HepG2 (cell line): ENCODE results near the gene NUCB1. TPM values are rescaled to one million over a fixed set of nuclear protein-coding genes. Genes with fewer than 3 reads are reported as not detected.

ENCODE experiments used
- HDAC1 ChIP-seq: sonication (generic); formaldehyde crosslinking; IDR thresholded peaks from 2 replicates; pipeline ENCODE4 v1.5.1; 2020; ENCODE audit warnings: mild to moderate bottlenecking, missing genetic modification reagents
- MTA3 ChIP-seq: sonication (generic); formaldehyde crosslinking; IDR thresholded peaks from 2 replicates; pipeline ENCODE4 v1.4.0; 2020; ENCODE audit warnings: missing genetic modification reagents
- NR3C1 ChIP-seq: sonication (generic); formaldehyde crosslinking; IDR thresholded peaks from 2 replicates; pipeline ENCODE4 v1.4.0; 2020; ENCODE audit warnings: missing genetic modification reagents
- RAD21 ChIP-seq: fragments of 450-650 bp; formaldehyde crosslinking; IDR thresholded peaks from 2 replicates; pipeline ENCODE4 v1.5.0; 2020; ENCODE audit warnings: mild to moderate bottlenecking
- RBAK ChIP-seq: sonication (generic); formaldehyde crosslinking; IDR thresholded peaks from 2 replicates; pipeline ENCODE4 v1.5.1; 2020; ENCODE audit warnings: mild to moderate bottlenecking, missing genetic modification reagents
- SOX13 ChIP-seq, 3 experiments: fragments of 450-650 bp in 1 of 3; sonication (generic) in 1 of 3; formaldehyde crosslinking in 1 of 3; IDR thresholded peaks in 2 of 3; conservative IDR thresholded peaks in 1 of 3; 2 replicates each; pipeline versions ENCODE4 v1.5.0 to v1.6.1; 2016 to 2020; ENCODE audit warnings: antibody characterized with exemption in 1 of 3, mild to moderate bottlenecking in 1 of 3, missing compliant biosample characterization in 1 of 3, missing genetic modification reagents in 1 of 3, moderate library complexity in 1 of 3
- SP140L ChIP-seq: sonication (generic); formaldehyde crosslinking; IDR thresholded peaks from 2 replicates; pipeline ENCODE4 v1.4.0; 2020; ENCODE audit warnings: missing genetic modification reagents, borderline replicate concordance
- SRSF9 ChIP-seq: fragments of 200-400 bp; formaldehyde crosslinking; IDR thresholded peaks from 2 replicates; pipeline ENCODE4 v1.6.1; 2018; ENCODE audit warnings: borderline replicate concordance, mild to moderate bottlenecking, low read depth, low read length; ENCODE audit not compliant: insufficient read depth, poor library complexity, severe bottlenecking
- STAT5B ChIP-seq: sonication (generic); formaldehyde crosslinking; IDR thresholded peaks from 2 replicates; pipeline ENCODE4 v1.4.0; 2020; ENCODE audit warnings: missing genetic modification reagents
- ZNF33B ChIP-seq: sonication (generic); formaldehyde crosslinking; IDR thresholded peaks from 2 replicates; pipeline ENCODE4 v1.5.1; 2020; ENCODE audit warnings: mild to moderate bottlenecking, missing genetic modification reagents
- ZSCAN31 ChIP-seq: sonication (generic); formaldehyde crosslinking; IDR thresholded peaks from 2 replicates; pipeline ENCODE4 v1.5.0; 2020; ENCODE audit warnings: low read depth, mild to moderate bottlenecking, missing genetic modification reagents
- ZSCAN9 ChIP-seq: IDR thresholded peaks from 2 replicates; pipeline ENCODE4 v1.6.1; 2016; ENCODE audit warnings: borderline replicate concordance
- polyA plus RNA-seq, 8 experiments: library from polyadenylated mRNA; depleted of rRNA in 3 of 8; stranded (reverse) in 7 of 8; unstranded in 1 of 8; fragments of >200 nt; fragmentation: Illumina TruSeq in 4 of 8; extraction: Trizol in 4 of 8; gene quantifications; 2 replicates each; pipeline versions ENCODE4 v1.2.1 to v1.2.3, GENCODE V29; 2011 to 2016; ENCODE audit warnings: low read depth in 4 of 8, missing spikeins in 1 of 8, mixed read lengths in 1 of 8; ENCODE audit not compliant: insufficient read depth in 1 of 8
- total RNA-seq, 5 experiments: library from RNA; depleted of rRNA; stranded (reverse); fragments of >200 nt; fragmentation: Illumina TruSeq; extraction: Trizol; gene quantifications; 2 replicates each; pipeline ENCODE4 v1.2.3, GENCODE V29; 2016; ENCODE audit warnings: low read depth in 1 of 5
- TF ChIP-seq, protein P1 (sequence below): sonication (generic); formaldehyde crosslinking; IDR thresholded peaks from 2 replicates; pipeline ENCODE4 v1.8.0; 2022; ENCODE audit warnings: mild to moderate bottlenecking, missing genetic modification reagents
- TF ChIP-seq, protein P2 (sequence below): sonication (generic); formaldehyde crosslinking; conservative IDR thresholded peaks from 2 replicates; pipeline ENCODE4 v1.5.0; 2020; ENCODE audit warnings: missing genetic modification reagents
- TF ChIP-seq, protein P3 (sequence below): sonication (generic); formaldehyde crosslinking; IDR thresholded peaks from 2 replicates; pipeline ENCODE4 v1.4.0; 2020; ENCODE audit warnings: missing genetic modification reagents, mild to moderate bottlenecking, borderline replicate concordance
- TF ChIP-seq, protein P4 (sequence below): sonication (generic); formaldehyde crosslinking; IDR thresholded peaks from 2 replicates; pipeline ENCODE4 v1.5.0; 2020; ENCODE audit warnings: missing genetic modification reagents
- TF ChIP-seq, protein P5 (sequence below): sonication (generic); formaldehyde crosslinking; IDR thresholded peaks from 2 replicates; pipeline ENCODE4 v1.8.1; 2023; ENCODE audit warnings: mild to moderate bottlenecking, missing genetic modification reagents
- TF ChIP-seq, protein P6 (sequence below): sonication (generic); formaldehyde crosslinking; IDR thresholded peaks from 2 replicates; pipeline ENCODE4 v1.8.0; 2022; ENCODE audit warnings: low read depth, missing genetic modification reagents
- TF ChIP-seq, protein P7 (sequence below): sonication (generic); formaldehyde crosslinking; IDR thresholded peaks from 2 replicates; pipeline ENCODE4 v1.8.1; 2023; ENCODE audit warnings: mild to moderate bottlenecking, missing genetic modification reagents

NUCB1 gene
- total and polyA plus RNA-seq, 2 of the 13 experiments (the other 11 are each of a cell fraction or from before 2014, with no cell fraction given): 82.3 to 106 TPM

DNA sequence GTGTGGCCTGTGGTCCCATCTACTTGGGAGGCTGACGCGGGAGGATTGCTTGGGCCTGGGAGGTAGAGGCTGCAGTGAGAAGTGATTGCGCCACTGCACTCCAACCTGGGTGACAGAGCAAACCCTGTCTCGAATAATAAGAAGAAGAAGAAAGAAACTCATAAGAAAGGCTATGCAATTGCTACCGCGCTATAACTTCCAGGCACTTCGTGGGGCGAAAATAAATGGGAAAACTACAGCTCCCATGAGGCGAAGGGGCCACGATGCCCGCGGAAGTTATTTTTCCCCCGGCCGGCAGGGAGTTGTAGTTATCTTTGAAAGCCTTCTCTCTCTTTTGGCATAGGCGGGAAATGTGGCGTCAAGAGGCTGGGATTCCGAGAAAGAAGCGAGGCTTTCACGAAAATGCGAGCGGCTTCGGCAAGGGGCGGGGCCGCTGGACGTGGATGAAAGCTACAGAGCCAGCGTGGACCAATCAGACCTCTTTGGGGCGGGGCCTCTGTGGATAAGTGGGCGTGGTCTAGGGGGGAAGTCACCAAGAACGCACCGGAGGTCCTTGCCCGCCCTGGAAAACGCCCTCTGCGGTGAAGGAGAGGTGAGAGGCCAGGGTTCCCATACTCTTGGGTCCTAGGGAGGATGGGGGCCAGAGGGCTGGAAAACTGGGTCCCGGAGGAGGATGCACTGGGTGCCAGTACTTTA lies at the start of gene NUCB1 (continued):
- TF ChIP-seq RBAK (CRISPR knock-in tag) (no peak), NR3C1 (CRISPR knock-in tag) (no peak), MTA3 (CRISPR knock-in tag) (no peak), SOX13 (IDR thresholded peaks at IDR 0.05) (no peak), SOX13 (CRISPR knock-in tag; conservative IDR thresholded peaks at IDR 0.05 in 1 of 2, IDR thresholded peaks at IDR 0.05 in 1 of 2) (peak in 1 of 2 experiments; percentile 17; a peak in 1 of 4 replicates), SRSF9 (no peak), ZNF33B (CRISPR knock-in tag) (peak; percentile 47; the same call in 1 of the 2 replicates), SP140L (CRISPR knock-in tag) (0 out of 2 replicates have a peak, but pooled peaks have one; percentile 59), ZSCAN9 (CRISPR knock-in tag) (peak; percentile 72; the same call in 1 of the 2 replicates), HDAC1 (CRISPR knock-in tag) (peak; percentile 58), STAT5B (no peak), RAD21 (CRISPR knock-in tag) (no peak), ZSCAN31 (peak; percentile 53; the same call in 1 of the 2 replicates)
- TF ChIP-seq, protein P1, sequence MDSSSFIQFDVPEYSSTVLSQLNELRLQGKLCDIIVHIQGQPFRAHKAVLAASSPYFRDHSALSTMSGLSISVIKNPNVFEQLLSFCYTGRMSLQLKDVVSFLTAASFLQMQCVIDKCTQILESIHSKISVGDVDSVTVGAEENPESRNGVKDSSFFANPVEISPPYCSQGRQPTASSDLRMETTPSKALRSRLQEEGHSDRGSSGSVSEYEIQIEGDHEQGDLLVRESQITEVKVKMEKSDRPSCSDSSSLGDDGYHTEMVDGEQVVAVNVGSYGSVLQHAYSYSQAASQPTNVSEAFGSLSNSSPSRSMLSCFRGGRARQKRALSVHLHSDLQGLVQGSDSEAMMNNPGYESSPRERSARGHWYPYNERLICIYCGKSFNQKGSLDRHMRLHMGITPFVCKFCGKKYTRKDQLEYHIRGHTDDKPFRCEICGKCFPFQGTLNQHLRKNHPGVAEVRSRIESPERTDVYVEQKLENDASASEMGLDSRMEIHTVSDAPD (CRISPR knock-in tag): no peak
- TF ChIP-seq, protein P2, sequence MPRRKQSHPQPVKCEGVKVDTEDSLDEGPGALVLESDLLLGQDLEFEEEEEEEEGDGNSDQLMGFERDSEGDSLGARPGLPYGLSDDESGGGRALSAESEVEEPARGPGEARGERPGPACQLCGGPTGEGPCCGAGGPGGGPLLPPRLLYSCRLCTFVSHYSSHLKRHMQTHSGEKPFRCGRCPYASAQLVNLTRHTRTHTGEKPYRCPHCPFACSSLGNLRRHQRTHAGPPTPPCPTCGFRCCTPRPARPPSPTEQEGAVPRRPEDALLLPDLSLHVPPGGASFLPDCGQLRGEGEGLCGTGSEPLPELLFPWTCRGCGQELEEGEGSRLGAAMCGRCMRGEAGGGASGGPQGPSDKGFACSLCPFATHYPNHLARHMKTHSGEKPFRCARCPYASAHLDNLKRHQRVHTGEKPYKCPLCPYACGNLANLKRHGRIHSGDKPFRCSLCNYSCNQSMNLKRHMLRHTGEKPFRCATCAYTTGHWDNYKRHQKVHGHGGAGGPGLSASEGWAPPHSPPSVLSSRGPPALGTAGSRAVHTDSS (CRISPR knock-in tag): no peak
- TF ChIP-seq, protein P3, sequence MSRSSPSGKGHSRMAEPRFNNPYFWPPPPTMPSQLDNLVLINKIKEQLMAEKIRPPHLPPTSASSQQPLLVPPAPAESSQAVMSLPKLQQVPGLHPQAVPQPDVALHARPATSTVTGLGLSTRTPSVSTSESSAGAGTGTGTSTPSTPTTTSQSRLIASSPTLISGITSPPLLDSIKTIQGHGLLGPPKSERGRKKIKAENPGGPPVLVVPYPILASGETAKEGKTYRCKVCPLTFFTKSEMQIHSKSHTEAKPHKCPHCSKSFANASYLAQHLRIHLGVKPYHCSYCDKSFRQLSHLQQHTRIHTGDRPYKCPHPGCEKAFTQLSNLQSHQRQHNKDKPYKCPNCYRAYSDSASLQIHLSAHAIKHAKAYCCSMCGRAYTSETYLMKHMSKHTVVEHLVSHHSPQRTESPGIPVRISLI (CRISPR knock-in tag): peak; percentile 43; the same call in 1 of the 2 replicates
- TF ChIP-seq, protein P4, sequence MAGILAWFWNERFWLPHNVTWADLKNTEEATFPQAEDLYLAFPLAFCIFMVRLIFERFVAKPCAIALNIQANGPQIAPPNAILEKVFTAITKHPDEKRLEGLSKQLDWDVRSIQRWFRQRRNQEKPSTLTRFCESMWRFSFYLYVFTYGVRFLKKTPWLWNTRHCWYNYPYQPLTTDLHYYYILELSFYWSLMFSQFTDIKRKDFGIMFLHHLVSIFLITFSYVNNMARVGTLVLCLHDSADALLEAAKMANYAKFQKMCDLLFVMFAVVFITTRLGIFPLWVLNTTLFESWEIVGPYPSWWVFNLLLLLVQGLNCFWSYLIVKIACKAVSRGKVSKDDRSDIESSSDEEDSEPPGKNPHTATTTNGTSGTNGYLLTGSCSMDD (CRISPR knock-in tag): no peak
- TF ChIP-seq, protein P5, sequence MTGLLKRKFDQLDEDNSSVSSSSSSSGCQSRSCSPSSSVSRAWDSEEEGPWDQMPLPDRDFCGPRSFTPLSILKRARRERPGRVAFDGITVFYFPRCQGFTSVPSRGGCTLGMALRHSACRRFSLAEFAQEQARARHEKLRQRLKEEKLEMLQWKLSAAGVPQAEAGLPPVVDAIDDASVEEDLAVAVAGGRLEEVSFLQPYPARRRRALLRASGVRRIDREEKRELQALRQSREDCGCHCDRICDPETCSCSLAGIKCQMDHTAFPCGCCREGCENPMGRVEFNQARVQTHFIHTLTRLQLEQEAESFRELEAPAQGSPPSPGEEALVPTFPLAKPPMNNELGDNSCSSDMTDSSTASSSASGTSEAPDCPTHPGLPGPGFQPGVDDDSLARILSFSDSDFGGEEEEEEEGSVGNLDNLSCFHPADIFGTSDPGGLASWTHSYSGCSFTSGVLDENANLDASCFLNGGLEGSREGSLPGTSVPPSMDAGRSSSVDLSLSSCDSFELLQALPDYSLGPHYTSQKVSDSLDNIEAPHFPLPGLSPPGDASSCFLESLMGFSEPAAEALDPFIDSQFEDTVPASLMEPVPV (CRISPR knock-in tag): 0 out of 2 replicates have a peak, but pooled peaks have one; percentile 54
- TF ChIP-seq, protein P6, sequence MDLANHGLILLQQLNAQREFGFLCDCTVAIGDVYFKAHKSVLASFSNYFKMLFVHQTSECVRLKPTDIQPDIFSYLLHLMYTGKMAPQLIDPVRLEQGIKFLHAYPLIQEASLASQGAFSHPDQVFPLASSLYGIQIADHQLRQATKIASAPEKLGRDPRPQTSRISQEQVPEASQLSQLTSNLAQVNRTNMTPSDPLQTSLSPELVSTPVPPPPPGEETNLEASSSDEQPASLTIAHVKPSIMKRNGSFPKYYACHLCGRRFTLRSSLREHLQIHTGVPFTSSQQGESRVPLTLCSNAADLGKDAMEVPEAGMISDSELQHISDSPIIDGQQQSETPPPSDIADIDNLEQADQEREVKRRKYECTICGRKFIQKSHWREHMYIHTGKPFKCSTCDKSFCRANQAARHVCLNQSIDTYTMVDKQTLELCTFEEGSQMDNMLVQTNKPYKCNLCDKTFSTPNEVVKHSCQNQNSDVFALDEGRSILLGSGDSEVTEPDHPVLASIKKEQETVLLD (CRISPR knock-in tag): no peak
- TF ChIP-seq, protein P7, sequence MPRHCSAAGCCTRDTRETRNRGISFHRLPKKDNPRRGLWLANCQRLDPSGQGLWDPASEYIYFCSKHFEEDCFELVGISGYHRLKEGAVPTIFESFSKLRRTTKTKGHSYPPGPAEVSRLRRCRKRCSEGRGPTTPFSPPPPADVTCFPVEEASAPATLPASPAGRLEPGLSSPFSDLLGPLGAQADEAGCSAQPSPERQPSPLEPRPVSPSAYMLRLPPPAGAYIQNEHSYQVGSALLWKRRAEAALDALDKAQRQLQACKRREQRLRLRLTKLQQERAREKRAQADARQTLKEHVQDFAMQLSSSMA (CRISPR knock-in tag): no peak
